A673 (cell line): ENCODE results near the gene CTNNA2.

Source experiments
- EZH2 ChIP-seq: fragments of 200-600 bp; sonication (generic); IDR thresholded peaks from 2 replicates; pipeline ENCODE4 v1.6.1; 2017; ENCODE audit warnings: borderline replicate concordance, low read depth, mild to moderate bottlenecking, mixed read lengths, antibody characterized with exemption, low read length; ENCODE audit not compliant: poor library complexity, severe bottlenecking
- TF ChIP-seq, protein P1 (sequence below): fragments of 300-800, 200-600 bp; sonication (generic); conservative IDR thresholded peaks from 2 replicates; pipeline ENCODE4 v1.5.1; 2017; ENCODE audit warnings: low read depth, mild to moderate bottlenecking, antibody characterized with exemption, low read length, moderate library complexity, mixed read lengths

DNA sequence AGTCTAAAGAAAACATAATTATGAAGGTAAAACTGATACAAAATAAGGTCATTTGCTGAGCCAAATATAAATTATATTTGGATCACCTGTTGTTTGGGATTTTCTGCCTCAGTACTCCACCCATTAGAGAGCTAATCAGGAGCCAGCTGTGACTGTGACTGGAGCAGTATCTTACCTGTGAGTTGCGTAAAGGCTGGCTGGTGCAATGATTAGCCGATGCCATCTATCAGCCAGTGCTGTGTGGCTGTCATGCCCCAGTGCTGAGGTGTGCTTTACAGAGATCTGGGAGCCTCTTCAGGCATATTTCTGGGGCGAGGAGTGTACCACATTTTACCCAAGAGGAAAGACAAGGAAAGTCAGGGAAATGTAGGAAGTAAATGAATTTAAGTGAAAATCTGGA is 599.9 kb downstream of the CTNNA2 start:
- TF ChIP-seq, protein P1, sequence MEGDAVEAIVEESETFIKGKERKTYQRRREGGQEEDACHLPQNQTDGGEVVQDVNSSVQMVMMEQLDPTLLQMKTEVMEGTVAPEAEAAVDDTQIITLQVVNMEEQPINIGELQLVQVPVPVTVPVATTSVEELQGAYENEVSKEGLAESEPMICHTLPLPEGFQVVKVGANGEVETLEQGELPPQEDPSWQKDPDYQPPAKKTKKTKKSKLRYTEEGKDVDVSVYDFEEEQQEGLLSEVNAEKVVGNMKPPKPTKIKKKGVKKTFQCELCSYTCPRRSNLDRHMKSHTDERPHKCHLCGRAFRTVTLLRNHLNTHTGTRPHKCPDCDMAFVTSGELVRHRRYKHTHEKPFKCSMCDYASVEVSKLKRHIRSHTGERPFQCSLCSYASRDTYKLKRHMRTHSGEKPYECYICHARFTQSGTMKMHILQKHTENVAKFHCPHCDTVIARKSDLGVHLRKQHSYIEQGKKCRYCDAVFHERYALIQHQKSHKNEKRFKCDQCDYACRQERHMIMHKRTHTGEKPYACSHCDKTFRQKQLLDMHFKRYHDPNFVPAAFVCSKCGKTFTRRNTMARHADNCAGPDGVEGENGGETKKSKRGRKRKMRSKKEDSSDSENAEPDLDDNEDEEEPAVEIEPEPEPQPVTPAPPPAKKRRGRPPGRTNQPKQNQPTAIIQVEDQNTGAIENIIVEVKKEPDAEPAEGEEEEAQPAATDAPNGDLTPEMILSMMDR = no peak
- TF ChIP-seq EZH2 = no peak
